ENCODE data around the gene AK3.

GRCh38 chr9:4740638-4741364 is at the start of gene AK3:
- TF ChIP-seq EZH2 (IDR thresholded peaks at IDR 0.05; ENCODE audit: insufficient read depth, poor library complexity, severe bottlenecking) (no peak), EZH2phosphoT487 (IDR thresholded peaks at IDR 0.05; ENCODE audit: insufficient read depth, low read depth) (no peak)
